RCC 7860 (cell line): ENCODE data around the gene SORCS2.
A peak's percentile ranks its signal among the peaks of the same experiment; 100 is the strongest.
"Not testable (repeated sequence)": the region's sequence is repeated elsewhere in the genome, so short reads cannot be mapped to it uniquely, and the experiment has no call there.

Source experiments
- DNase-seq: peaks from one replicate; pipeline ENCODE4 v3.0.0-alpha.2; 2015; ENCODE audit warnings: low spot score
- FAIRE-seq: peaks from 2 replicates; lab custom pipeline; 2012; peaks lifted over from hg19 to GRCh38; lab: Jason Lieb, UNC

The SORCS2 gene

DNA sequence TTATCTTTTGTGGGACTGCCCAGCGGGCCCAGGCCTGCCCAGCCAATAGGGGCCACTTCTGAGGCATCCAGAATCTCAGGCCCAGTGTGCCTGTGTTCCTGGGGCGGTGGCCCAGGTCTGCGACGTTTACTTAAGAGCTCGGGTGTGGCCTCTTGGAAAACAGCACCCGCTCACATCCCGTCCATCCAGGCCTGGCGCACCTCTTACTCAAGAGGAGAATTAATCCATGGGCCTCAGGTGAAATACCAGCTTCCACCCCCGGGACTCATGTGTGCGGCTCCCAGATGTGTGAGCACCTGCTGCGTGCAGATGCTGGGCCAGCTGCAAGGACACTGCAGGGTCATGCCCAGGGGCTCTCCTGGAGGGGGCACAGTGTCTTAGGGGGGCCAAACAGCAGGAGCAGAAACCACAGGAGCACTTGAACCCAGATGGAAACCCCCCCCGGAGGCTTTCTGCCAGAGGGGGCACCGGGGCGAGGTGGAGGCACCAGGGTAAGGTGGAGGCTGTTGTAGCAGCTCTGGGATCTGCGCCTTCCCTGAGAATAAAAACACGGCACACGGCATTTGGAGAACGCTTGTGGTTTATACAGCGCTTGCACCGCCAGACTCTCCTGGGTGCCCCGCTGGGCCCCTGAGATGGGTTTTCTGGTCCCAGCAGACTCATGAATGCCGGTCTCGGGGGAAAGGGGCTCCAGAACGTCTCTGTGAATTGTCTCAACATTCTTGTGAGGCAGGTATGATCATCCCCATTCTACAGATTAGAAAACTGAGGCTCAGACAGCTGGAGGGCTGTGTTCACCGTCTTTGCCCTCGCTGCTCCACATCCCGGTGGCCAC is 239.6 kb downstream of the SORCS2 start:
- no peak for FAIRE-seq
- DNase-seq = no peak

- FAIRE-seq = no peak
- no peak for DNase-seq
Observed at GRCh38 chr4:7432531-7433375, 240.4 kb downstream of the SORCS2 start.

- DNase-seq (no peak), FAIRE-seq (no peak)
Observed at GRCh38 chr4:7433376-7434140, 241.2 kb downstream of the SORCS2 start.

DNA sequence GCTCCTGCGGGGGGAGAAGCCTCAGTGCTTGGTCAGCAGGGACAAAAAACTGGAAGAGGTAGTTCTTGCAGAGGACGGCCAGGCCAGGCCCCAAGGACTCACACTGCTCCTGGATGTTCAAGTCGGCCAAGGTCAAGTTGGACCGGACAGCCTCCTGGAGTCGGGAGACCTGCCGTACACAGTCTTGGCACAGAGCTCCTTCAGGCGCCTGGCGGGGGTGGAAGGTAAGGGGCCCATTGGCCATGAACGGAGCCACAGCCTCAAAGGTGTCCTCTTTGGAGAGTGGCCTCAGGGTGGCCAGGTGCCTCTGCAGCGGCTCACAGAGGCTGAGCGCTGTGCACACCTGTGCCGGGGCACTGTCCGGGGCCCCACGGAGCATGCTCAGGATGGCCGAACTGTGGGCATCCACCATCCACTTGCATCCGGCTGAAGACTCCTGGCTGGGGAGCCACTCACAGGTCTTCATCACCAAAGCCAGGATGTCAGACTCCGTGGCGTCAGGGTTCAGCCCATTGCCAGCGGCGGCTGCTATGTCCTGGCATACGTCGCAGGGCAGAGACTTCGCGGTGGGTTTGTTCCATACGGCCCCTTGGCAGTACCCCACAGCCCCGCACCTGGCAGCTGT is 241.9 kb downstream of the SORCS2 start:
- DNase-seq (no peak), FAIRE-seq (no peak)

GRCh38 chr4:7434766-7435150 is 242.4 kb downstream of the SORCS2 start, which contains the start of gene PSAPL1:
Gene PSAPL1, minus strand, starts transcription at chr4:7434930. Its CDS starts 51 bp downstream, at chr4:7434879.
- FAIRE-seq = no peak

DNA sequence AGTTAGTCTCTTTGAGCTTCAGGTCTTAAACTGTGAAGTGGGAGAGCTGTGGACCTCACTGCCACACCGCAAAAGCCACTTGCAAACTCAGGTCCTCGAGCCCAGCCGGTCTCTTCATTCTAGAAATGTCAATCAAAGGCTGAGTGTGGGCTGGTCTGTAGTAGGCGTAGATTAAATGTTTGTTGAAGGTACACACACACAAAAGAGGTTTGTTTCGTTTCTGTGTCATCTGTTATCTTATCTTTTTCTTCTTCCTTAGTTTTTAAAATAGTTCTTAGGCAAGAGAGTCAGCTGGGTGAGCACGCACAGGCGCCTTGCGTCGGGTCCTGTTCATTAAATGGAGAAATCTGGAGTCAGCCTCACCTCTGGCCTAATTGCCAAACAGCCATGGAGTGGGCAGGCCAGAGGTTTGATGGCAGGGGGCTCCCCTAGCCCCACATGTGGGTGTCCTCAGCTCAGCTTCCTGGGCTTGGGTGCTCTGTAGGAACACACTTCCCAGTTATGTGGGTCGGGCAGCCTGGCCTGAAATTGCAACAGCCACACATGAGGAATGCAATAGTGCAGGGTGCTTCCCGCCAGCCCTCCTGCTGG is 243.2 kb downstream of the SORCS2 start:
- no peak for FAIRE-seq
- no peak for DNase-seq

More at GRCh38 chr4:7434766-7435150, 242.4 kb downstream of the SORCS2 start, which contains the start of gene PSAPL1:
- DNase-seq = peak; percentile 20

GRCh38 chr4:7436256-7436655 is 243.9 kb downstream of the SORCS2 start:
- DNase-seq (no peak), FAIRE-seq (no peak)

- DNase-seq (no peak), FAIRE-seq (no peak)
Observed at GRCh38 chr4:7439699-7440098, 247.4 kb downstream of the SORCS2 start.

GRCh38 chr4:7441201-7441600 is 248.9 kb downstream of the SORCS2 start:
- FAIRE-seq = no peak
- no peak for DNase-seq

DNA sequence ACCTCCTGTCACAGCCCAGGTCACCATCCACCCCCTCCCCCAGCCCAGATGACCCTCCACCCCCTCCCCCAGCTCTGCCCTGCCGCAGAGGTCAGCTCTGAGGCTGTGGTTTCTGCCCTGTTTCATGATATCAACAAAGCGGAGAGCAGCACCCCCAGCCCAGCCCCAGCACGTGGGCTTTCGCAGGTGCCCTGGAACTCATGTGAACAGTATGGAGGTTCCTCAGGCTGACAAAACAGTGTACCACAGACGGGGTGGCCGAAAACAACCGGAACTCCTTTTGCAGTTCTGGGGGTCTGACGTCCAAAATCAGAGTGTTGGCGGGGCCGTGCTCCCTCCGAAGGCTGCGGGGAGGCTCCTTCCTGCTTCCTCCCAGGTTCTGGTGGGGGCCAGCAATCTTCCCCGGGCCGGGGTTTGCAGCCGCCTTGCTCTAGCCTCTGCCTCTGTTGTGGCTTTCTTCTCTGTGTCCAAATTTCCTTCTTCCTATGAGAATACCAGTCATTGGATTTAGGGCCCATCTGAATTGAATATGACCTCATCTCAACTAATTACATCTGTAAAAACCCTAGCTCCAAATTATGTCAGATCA is 250.3 kb downstream of the SORCS2 start:
- DNase-seq = no peak

DNA sequence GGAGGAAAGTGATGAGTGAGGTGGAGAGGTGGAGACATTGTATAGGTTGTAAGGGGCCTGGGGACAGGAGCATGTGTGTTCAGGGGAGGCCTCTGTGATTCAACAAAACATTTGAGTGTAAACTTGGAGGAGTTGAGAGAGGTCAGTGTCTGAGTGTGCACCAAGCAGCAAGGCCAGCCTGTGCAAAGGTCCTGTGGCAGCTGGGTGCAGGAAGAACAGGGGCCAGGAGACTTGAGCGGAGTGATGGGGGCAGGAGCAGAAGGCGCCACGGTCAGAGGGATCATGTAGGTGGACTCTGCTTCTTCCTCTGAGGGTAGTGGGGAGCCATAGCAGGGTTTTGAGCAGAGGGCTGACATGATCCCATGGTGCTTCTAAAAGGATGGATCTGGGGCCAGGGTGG is 252.0 kb downstream of the SORCS2 start:
- no peak for DNase-seq
- FAIRE-seq = no peak

More for the DNA sequence above, 250.3 kb downstream of the SORCS2 start:
- FAIRE-seq = no peak

GRCh38 chr4:7444731-7445130 is 252.4 kb downstream of the SORCS2 start:
- FAIRE-seq (no peak), DNase-seq (no peak)

GRCh38 chr4:7447236-7447635 is 254.9 kb downstream of the SORCS2 start:
- DNase-seq (no peak), FAIRE-seq (no peak)

DNA sequence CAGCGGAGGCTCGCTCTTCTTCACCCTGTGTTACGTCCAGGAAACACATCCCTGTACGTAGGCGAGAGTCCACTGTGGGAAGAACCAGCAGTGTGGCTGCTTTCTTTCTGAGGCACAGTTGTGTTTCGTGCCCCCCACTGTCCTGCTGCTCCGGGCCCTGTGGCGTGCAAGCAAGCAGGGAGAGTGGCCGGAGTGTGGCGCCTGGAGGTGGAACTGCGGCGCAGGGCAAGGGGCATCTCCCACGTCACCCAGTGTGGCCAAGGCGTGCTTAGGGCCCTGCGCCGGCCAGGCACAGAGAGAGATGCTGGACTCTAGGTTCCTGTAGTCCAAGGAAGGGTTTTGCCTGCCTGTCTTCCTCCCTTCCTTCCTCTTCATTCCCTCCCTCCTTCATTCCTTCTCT is 255.7 kb downstream of the SORCS2 start:
- FAIRE-seq (no peak), DNase-seq (no peak)

DNA sequence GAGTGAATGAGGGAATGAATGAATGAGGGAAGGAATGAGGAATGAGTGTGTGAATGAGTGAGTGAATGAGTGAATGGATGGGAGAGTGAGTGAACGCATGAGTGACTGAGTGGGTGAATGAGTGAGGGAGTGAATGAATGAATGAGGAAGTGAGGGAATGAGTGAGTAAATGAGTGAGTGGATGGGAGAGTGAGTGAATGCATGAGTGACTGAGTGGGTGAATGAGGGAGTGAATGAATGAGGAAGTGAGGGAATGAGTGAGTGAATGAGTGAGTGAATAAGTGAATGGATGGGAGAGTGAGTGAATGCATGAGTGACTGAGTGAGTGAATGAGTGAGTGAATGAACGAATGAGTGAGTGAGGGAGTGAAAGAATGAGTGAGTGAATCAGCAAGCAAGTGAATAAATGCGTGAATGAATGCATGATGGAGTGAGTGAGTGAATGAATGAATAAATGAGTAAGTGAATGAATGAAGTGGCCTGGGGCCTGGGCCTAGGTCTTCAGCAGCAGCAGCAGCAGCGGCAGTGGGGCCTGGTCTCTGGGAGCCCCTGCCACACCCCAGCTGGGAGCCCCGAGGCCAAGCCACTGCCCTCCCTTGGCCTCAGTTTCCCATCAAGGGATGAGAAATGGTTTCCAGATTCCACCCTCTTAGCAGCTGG is 258.6 kb downstream of the SORCS2 start:
- FAIRE-seq (no peak), DNase-seq (no peak)

GRCh38 chr4:7451434-7451789 is 259.1 kb downstream of the SORCS2 start:
- no peak for DNase-seq
- FAIRE-seq = no peak

GRCh38 chr4:7451800-7452199 is 259.5 kb downstream of the SORCS2 start:
- no peak for FAIRE-seq
- DNase-seq = no peak

DNA sequence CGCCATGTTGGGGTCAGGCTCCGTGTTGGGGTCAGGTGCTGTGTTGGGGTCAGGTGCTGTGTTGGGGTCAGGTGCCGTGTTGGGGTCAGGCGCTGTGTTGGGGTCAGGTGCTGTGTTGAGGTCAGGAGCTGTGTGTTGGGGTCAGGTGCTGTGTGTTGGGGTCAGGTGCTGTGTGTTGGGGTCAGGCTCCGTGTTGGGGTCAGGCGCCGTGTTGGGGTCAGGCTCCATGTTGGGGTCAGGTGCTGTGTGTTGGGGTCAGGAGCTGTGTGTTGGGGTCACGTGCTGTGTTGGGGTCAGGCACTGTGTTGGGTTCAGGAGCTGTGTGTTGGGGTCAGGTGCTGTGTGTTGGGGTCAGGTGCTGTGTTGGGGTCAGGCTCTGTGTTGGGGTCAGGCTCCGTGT is 260.5 kb downstream of the SORCS2 start:
- not testable (repeated sequence) for DNase-seq, FAIRE-seq
